ENCODE measurements around the gene JPH4. TPM values are rescaled to one million over a fixed set of nuclear protein-coding genes. Genes with fewer than 3 reads are reported as not detected.

Gene JPH4
- total RNA-seq, 1 experiment from 2014 or later, result 50.1 TPM

DNA sequence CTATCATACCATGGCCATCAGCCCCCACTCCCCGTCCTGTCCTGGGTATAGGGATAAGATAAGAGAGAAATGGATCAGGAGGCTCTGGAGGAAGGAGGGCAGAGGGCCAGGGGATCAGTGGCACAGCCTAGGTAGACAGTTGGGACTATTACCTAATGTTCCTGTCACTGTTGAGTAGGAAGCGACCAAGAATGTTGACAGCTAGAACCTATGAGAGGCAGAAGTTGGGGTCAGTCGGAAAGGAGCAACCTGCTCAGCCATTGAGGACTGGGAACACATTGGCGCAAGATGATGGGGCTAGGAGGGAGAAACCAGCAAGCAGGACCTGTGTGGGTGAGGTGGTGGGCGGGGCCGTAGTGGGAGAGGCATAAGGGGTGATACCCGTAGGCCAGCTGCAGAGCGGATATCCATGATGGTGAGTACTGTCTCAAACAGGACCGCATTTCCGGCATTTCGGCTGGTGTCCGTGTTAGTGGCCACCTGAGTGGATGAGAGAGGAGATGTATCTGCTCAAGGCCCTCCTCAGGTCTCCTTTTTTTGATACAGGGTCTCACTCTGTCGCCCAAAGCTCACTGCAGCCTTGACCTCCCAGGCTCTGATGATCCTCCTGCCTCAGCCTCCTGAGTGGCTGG lies 14.3 kb downstream of the JPH4 start:
- ChIA-PET CTCF (interaction anchor here (0.7 to 8.7 kb wide), 3 partner anchors 25 to 84 kb away, joined by 3 to 377 read pairs (median 5); no protein-coding TSS in a partner anchor), POLR2A (interaction anchor here (1.7 kb wide), 1 partner anchor 82 kb away, joined by 4 read pairs; no protein-coding TSS in a partner anchor)
- Mint-ChIP-seq H3K4me1 (peaks cover 36% of the 10 kb centered on the region), H3K36me3 (peaks cover 30% of the 10 kb centered on the region), H3K27ac (no peak overlapping the region), H3K9me3 (no peaks in the 10 kb centered on the region), H3K4me3 (no peak overlapping the region), H3K27me3 (ENCODE audit: low read depth) (no peaks in the 10 kb centered on the region)
- ATAC-seq, result no peak
- no peak for DNase-seq (ENCODE audit: low spot score)
- TF ChIP-seq FOXJ3 (CRISPR knock-in tag; IDR thresholded peaks at IDR 0.05; ENCODE audit: borderline replicate concordance), result no peak
- TF ChIP-seq, protein P1, sequence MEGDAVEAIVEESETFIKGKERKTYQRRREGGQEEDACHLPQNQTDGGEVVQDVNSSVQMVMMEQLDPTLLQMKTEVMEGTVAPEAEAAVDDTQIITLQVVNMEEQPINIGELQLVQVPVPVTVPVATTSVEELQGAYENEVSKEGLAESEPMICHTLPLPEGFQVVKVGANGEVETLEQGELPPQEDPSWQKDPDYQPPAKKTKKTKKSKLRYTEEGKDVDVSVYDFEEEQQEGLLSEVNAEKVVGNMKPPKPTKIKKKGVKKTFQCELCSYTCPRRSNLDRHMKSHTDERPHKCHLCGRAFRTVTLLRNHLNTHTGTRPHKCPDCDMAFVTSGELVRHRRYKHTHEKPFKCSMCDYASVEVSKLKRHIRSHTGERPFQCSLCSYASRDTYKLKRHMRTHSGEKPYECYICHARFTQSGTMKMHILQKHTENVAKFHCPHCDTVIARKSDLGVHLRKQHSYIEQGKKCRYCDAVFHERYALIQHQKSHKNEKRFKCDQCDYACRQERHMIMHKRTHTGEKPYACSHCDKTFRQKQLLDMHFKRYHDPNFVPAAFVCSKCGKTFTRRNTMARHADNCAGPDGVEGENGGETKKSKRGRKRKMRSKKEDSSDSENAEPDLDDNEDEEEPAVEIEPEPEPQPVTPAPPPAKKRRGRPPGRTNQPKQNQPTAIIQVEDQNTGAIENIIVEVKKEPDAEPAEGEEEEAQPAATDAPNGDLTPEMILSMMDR (IDR thresholded peaks at IDR 0.05), result no peak
- no peak for TF ChIP-seq NR3C1 (CRISPR knock-in tag; conservative IDR thresholded peaks at IDR 0.05; ENCODE audit: low read depth)
- TF ChIP-seq FOXK1 (CRISPR knock-in tag; IDR thresholded peaks at IDR 0.05), result no peak
- no peak for TF ChIP-seq ELF4 (CRISPR knock-in tag; IDR thresholded peaks at IDR 0.05; ENCODE audit: low read depth)
- no peak for TF ChIP-seq TEAD4 (CRISPR knock-in tag; IDR thresholded peaks at IDR 0.05)
- no peak for TF ChIP-seq JUN (CRISPR knock-in tag; IDR thresholded peaks at IDR 0.05)
- no peak for TF ChIP-seq JAZF1 (CRISPR knock-in tag; IDR thresholded peaks at IDR 0.05)
- no peak for TF ChIP-seq STAT6 (CRISPR knock-in tag; conservative IDR thresholded peaks at IDR 0.05; ENCODE audit: low read depth)
- TF ChIP-seq IRF2 (CRISPR knock-in tag; IDR thresholded peaks at IDR 0.05; ENCODE audit: borderline replicate concordance, low read depth), result no peak
- TF ChIP-seq, protein P2, sequence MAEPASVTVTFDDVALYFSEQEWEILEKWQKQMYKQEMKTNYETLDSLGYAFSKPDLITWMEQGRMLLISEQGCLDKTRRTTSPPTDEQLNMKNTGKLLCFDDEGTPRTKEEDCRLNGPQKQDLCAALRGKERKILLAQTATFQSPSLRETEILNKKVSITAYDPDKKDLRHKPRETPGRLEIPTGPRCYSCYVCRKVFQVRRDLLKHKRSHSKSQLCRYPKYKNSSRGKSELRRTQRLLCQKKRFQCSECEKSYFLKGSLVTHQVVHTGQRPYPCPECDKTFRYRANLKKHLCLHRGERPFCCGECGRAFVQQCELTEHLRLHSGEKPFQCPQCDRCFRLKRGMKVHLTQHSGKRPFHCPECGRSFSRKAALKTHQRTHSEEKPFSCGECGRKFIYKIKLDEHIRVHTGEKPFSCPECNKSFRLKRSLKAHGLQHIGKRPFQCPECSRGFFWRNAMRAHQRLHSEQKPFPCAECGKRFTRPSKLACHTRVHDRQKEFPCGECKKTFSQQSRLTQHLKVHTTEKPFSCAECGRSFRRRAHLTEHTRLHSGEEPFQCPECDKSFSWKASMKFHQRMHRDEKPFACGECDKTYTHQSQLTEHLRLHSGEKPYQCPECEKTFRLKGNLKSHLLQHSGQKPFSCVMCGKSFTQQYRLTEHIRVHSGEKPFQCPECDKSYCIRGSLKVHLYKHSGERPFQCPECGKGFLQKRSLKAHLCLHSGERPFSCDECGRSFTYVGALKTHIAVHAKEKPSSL (CRISPR knock-in tag; conservative IDR thresholded peaks at IDR 0.05), result no peak
- TF ChIP-seq, protein P3, sequence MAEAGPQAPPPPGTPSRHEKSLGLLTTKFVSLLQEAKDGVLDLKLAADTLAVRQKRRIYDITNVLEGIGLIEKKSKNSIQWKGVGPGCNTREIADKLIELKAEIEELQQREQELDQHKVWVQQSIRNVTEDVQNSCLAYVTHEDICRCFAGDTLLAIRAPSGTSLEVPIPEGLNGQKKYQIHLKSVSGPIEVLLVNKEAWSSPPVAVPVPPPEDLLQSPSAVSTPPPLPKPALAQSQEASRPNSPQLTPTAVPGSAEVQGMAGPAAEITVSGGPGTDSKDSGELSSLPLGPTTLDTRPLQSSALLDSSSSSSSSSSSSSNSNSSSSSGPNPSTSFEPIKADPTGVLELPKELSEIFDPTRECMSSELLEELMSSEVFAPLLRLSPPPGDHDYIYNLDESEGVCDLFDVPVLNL (CRISPR knock-in tag; IDR thresholded peaks at IDR 0.05; ENCODE audit: borderline replicate concordance, low read depth), result no peak

DNA sequence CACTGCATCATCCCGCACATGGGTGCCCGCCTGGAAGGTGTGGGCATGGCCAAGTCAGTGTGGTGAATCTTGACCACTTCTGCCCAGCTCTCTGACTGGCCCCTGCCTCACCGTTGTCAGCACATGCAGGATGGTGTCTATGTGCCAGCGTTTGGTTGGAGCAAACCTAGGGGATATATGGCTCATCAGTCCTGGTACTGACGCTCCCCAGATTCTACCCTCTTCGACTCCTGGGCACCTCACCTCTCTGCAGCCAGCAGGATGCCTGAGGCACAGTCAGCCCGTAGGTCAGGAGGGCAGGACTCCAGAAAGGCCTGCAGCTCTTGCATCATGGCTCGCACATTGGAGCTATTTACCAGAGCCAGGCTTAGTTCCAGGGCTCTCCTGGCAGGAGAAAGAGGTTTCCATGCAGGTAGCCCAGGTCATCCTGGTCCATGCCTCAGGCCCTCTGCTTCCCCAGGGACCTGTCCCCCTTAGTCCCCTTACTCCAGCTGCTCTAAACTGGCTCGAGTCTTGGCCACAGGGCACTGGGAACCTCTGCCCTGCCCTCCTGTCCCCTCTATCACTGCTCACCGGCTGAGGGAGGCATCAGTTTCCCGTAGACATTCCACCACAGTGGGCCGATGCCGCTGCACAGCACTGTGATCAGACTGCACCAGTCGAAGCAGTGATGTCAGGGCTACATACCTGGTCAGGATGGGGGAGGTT lies 15.0 kb downstream of the JPH4 start:
- peaks cover 33% of the 10 kb centered on the region for H3K36me3 Mint-ChIP-seq
- DNase-seq (ENCODE audit: low spot score) (no peak), ATAC-seq (no peak)
- no peaks in the 10 kb centered on the region for H3K27me3 Mint-ChIP-seq (ENCODE audit: low read depth)
- no peak overlapping the region for H3K4me3 Mint-ChIP-seq
- ChIA-PET POLR2A (interaction anchor here (0.6 to 1.7 kb wide), 2 partner anchors 12 to 81 kb away, joined by 3 to 4 read pairs; partner anchors contain the start of gene ZFHX2), CTCF (interaction anchor here (1.3 to 8.7 kb wide), 5 partner anchors 9 to 184 kb away, joined by 3 to 377 read pairs (median 5); no protein-coding TSS in a partner anchor)
- no peak for TF ChIP-seq ZNF219 (CRISPR knock-in tag; IDR thresholded peaks at IDR 0.05; ENCODE audit: borderline replicate concordance)
- 0 out of 2 replicates have a peak, but pooled peaks have one; percentile 4 for TF ChIP-seq ZNF671 (CRISPR knock-in tag; IDR thresholded peaks at IDR 0.05)
- H3K4me1 Mint-ChIP-seq, result peaks cover 36% of the 10 kb centered on the region
- H3K9me3 Mint-ChIP-seq, result no peaks in the 10 kb centered on the region
- H3K27ac Mint-ChIP-seq, result no peak overlapping the region

Data from WTC11 (cell line).